ENCODE results near the gene SLC6A3. TPM values are rescaled to one million over a fixed set of nuclear protein-coding genes. Genes with fewer than 3 reads are reported as not detected.

The SLC6A3 gene
- total RNA-seq, 1 donor from 2014 or later = not detected

GRCh38 chr5:1392261-1392660 lies 53.0 kb downstream of the SLC6A3 start:
- no peak for DNase-seq (ENCODE audit: low spot score)
- ATAC-seq = no peak

- DNase-seq (ENCODE audit: low spot score) = no peak
- ATAC-seq = no peak
Observed at GRCh38 chr5:1391691-1392090, 53.5 kb downstream of the SLC6A3 start.

GRCh38 chr5:1390861-1391600 lies 54.2 kb downstream of the SLC6A3 start:
- no peak for DNase-seq (ENCODE audit: low spot score)
- no peak for ATAC-seq

- ATAC-seq (no peak), DNase-seq (ENCODE audit: low spot score) (no peak)
Observed at GRCh38 chr5:1390333-1390732, 54.9 kb downstream of the SLC6A3 start.

- ATAC-seq = no peak
- DNase-seq (ENCODE audit: low spot score) = no peak
Observed at GRCh38 chr5:1388383-1388967, 56.8 kb downstream of the SLC6A3 start.

- DNase-seq (ENCODE audit: low spot score) = no peak
- no peak for ATAC-seq
Observed at GRCh38 chr5:1387876-1388275, 57.4 kb downstream of the SLC6A3 start.

GRCh38 chr5:1387059-1387755 lies 58.0 kb downstream of the SLC6A3 start:
- ATAC-seq (no peak), DNase-seq (ENCODE audit: low spot score) (no peak)

- DNase-seq (ENCODE audit: low spot score) (peak; percentile 81), ATAC-seq (peak; percentile 83)
Observed at GRCh38 chr5:1386274-1386717, 58.9 kb downstream of the SLC6A3 start.

- DNase-seq (ENCODE audit: low spot score) = peak; percentile 95
- peak; percentile 95 for ATAC-seq
Observed at GRCh38 chr5:1385395-1386273, 59.6 kb downstream of the SLC6A3 start.

- DNase-seq (ENCODE audit: low spot score) = no peak
- no peak for ATAC-seq
Observed at GRCh38 chr5:1384521-1384920, 60.7 kb downstream of the SLC6A3 start.

GRCh38 chr5:1383886-1384401 lies 61.3 kb downstream of the SLC6A3 start:
- no peak for DNase-seq (ENCODE audit: low spot score)
- ATAC-seq = no peak

GRCh38 chr5:1383344-1383743 lies 61.9 kb downstream of the SLC6A3 start:
- DNase-seq (ENCODE audit: low spot score) (no peak), ATAC-seq (no peak)

GRCh38 chr5:1382248-1382700 lies 63.0 kb downstream of the SLC6A3 start:
- ATAC-seq (no peak), DNase-seq (ENCODE audit: low spot score) (no peak)

GRCh38 chr5:1381370-1382247 lies 63.6 kb downstream of the SLC6A3 start:
- no peak for DNase-seq (ENCODE audit: low spot score)
- no peak for ATAC-seq

- no peak for DNase-seq (ENCODE audit: low spot score)
- no peak for ATAC-seq
Observed at GRCh38 chr5:1380910-1381309, 64.3 kb downstream of the SLC6A3 start.

GRCh38 chr5:1380011-1380817 lies 65.0 kb downstream of the SLC6A3 start:
- DNase-seq (ENCODE audit: low spot score) = no peak
- peak; percentile 76 for ATAC-seq

- no peak for DNase-seq (ENCODE audit: low spot score)
Observed at GRCh38 chr5:1378866-1379659, 66.2 kb downstream of the SLC6A3 start.

GRCh38 chr5:1378096-1378495 lies 67.1 kb downstream of the SLC6A3 start:
- no peak for ATAC-seq
- no peak for DNase-seq (ENCODE audit: low spot score)

More at GRCh38 chr5:1378866-1379659, 66.2 kb downstream of the SLC6A3 start:
- ATAC-seq = no peak

All from left lobe of liver (tissue), 2 donors.